ENCODE measurements around the gene CTSK. TPM values are rescaled to one million over a fixed set of nuclear protein-coding genes. Genes with fewer than 3 reads are reported as not detected.
"Not testable (repeated sequence)": the region's sequence is repeated elsewhere in the genome, so short reads cannot be mapped to it uniquely, and the experiment has no call there.

CTSK gene
- polyA plus RNA-seq, 3 donors from 2014 or later, result 1.1 TPM; not detected in 2

GRCh38 chr1:150820730-150821512 lies 12.9 kb upstream of the CTSK start:
- Mint-ChIP-seq H3K9me3 (no peaks in the 10 kb centered on the region), H3K27ac (no peak overlapping the region)
- DNase-seq, result no peak

GRCh38 chr1:150815871-150816270 lies 7.8 kb upstream of the CTSK start:
- Mint-ChIP-seq H3K27ac (no peak overlapping the region), H3K9me3 (no peaks in the 10 kb centered on the region), H3K4me3 (no peak overlapping the region), H3K36me3 (peaks cover 14 to 35% (median 27%) of the 10 kb centered on the region in 3 donors), H3K27me3 (ENCODE audit: low read depth in 3 of 3) (no peaks in the 10 kb centered on the region), H3K4me1 (no peaks in the 10 kb centered on the region)
- no peak for DNase-seq

More at GRCh38 chr1:150820730-150821512, 12.9 kb upstream of the CTSK start:
- H3K4me3 Mint-ChIP-seq, result no peak overlapping the region
- peaks cover 15 to 38% (median 28%) of the 10 kb centered on the region in 3 donors for H3K36me3 Mint-ChIP-seq
- H3K4me1 Mint-ChIP-seq, result no peaks in the 10 kb centered on the region
- no peaks in the 10 kb centered on the region for H3K27me3 Mint-ChIP-seq (ENCODE audit: low read depth in 3 of 3)

- Mint-ChIP-seq H3K4me3 (no peak overlapping the region), H3K27me3 (ENCODE audit: low read depth in 3 of 3) (peaks cover 0 to under 1% (median 0%) of the 10 kb centered on the region in 3 donors), H3K9me3 (no peaks in the 10 kb centered on the region), H3K27ac (no peak overlapping the region), H3K36me3 (peaks cover 14 to 27% (median 18%) of the 10 kb centered on the region in 3 donors), H3K4me1 (peaks cover 0 to under 1% of the 10 kb centered on the region in 2 donors)
- peak in 1 of 3 donors; percentile 5 for DNase-seq
Observed at GRCh38 chr1:150813028-150813707, 5.1 kb upstream of the CTSK start.

- H3K27ac Mint-ChIP-seq, result peak overlapping the region in 1 of 6 donors; percentile 26
- no peak for DNase-seq
- H3K27me3 Mint-ChIP-seq (ENCODE audit: low read depth in 3 of 3), result peaks cover 0 to 8% (median 1%) of the 10 kb centered on the region in 3 donors
- H3K4me1 Mint-ChIP-seq, result peaks cover 11 to 14% of the 10 kb centered on the region in 2 donors
- H3K36me3 Mint-ChIP-seq, result peaks cover 4 to 11% (median 8%) of the 10 kb centered on the region in 3 donors
- no peak overlapping the region for H3K4me3 Mint-ChIP-seq
- H3K9me3 Mint-ChIP-seq, result no peaks in the 10 kb centered on the region
Observed at GRCh38 chr1:150810958-150811659, 3.0 kb upstream of the CTSK start.

- Mint-ChIP-seq H3K27ac (peak overlapping the region in 1 of 6 donors; percentile 27), H3K27me3 (ENCODE audit: low read depth in 3 of 3) (peaks cover 0 to 8% (median 1%) of the 10 kb centered on the region in 3 donors), H3K36me3 (peaks cover 0 to 7% (median 4%) of the 10 kb centered on the region in 3 donors), H3K4me3 (no peak overlapping the region), H3K4me1 (peaks cover 11 to 14% of the 10 kb centered on the region in 2 donors), H3K9me3 (no peaks in the 10 kb centered on the region)
- DNase-seq, result no peak
Observed at GRCh38 chr1:150809651-150810050, 1.6 kb upstream of the CTSK start.

GRCh38 chr1:150808846-150809245 lies 786 bp upstream of the CTSK start:
- peaks cover 0 to 7% (median 3%) of the 10 kb centered on the region in 3 donors for H3K36me3 Mint-ChIP-seq
- no peak overlapping the region for H3K27ac Mint-ChIP-seq
- H3K27me3 Mint-ChIP-seq (ENCODE audit: low read depth in 3 of 3), result peaks cover 0 to 8% (median 1%) of the 10 kb centered on the region in 3 donors
- peaks cover 11 to 14% of the 10 kb centered on the region in 2 donors for H3K4me1 Mint-ChIP-seq
- no peak for DNase-seq
- no peaks in the 10 kb centered on the region for H3K9me3 Mint-ChIP-seq
- no peak overlapping the region for H3K4me3 Mint-ChIP-seq

GRCh38 chr1:150807249-150808023 lies 624 bp downstream of the CTSK start:
- H3K9me3 Mint-ChIP-seq, result no peaks in the 10 kb centered on the region
- peaks cover 0 to 9% (median 7%) of the 10 kb centered on the region in 3 donors for H3K36me3 Mint-ChIP-seq
- H3K4me1 Mint-ChIP-seq, result peaks cover 11 to 14% of the 10 kb centered on the region in 2 donors
- peak overlapping the region in 1 of 6 donors; percentile 60 for H3K27ac Mint-ChIP-seq
- H3K27me3 Mint-ChIP-seq (ENCODE audit: low read depth in 3 of 3), result peaks cover 0 to 8% (median 1%) of the 10 kb centered on the region in 3 donors
- no peak for DNase-seq
- H3K4me3 Mint-ChIP-seq, result no peak overlapping the region

- H3K27me3 Mint-ChIP-seq (ENCODE audit: low read depth in 3 of 3), result peaks cover 0 to 8% (median 1%) of the 10 kb centered on the region in 3 donors
- no peak overlapping the region for H3K27ac Mint-ChIP-seq
- peaks cover 2 to 9% (median 7%) of the 10 kb centered on the region in 3 donors for H3K36me3 Mint-ChIP-seq
- no peaks in the 10 kb centered on the region for H3K9me3 Mint-ChIP-seq
- no peak overlapping the region for H3K4me3 Mint-ChIP-seq
- no peak for DNase-seq
- H3K4me1 Mint-ChIP-seq, result peaks cover 11 to 14% of the 10 kb centered on the region in 2 donors
Observed at GRCh38 chr1:150805899-150806298, 2.2 kb downstream of the CTSK start.

- Mint-ChIP-seq H3K4me3 (no peak overlapping the region), H3K9me3 (no peaks in the 10 kb centered on the region), H3K27me3 (ENCODE audit: low read depth in 3 of 3) (peaks cover 0 to 8% (median 1%) of the 10 kb centered on the region in 3 donors), H3K27ac (no peak overlapping the region), H3K4me1 (peaks cover 11 to 14% of the 10 kb centered on the region in 2 donors), H3K36me3 (peaks cover 4 to 12% (median 7%) of the 10 kb centered on the region in 3 donors)
- no peak for DNase-seq
Observed at GRCh38 chr1:150804671-150805070, 3.4 kb downstream of the CTSK start.

GRCh38 chr1:150799089-150799488 lies 9.0 kb downstream of the CTSK start:
- H3K4me3 Mint-ChIP-seq, result no peak overlapping the region
- DNase-seq, result no peak
- H3K4me1 Mint-ChIP-seq, result no peaks in the 10 kb centered on the region
- no peaks in the 10 kb centered on the region for H3K27me3 Mint-ChIP-seq (ENCODE audit: low read depth in 3 of 3)
- peaks cover 18 to 35% (median 22%) of the 10 kb centered on the region in 3 donors for H3K36me3 Mint-ChIP-seq
- no peaks in the 10 kb centered on the region for H3K9me3 Mint-ChIP-seq
- H3K27ac Mint-ChIP-seq, result no peak overlapping the region

- no peak for DNase-seq
- peaks cover 18 to 33% (median 22%) of the 10 kb centered on the region in 3 donors for H3K36me3 Mint-ChIP-seq
- H3K9me3 Mint-ChIP-seq, result no peaks in the 10 kb centered on the region
- no peak overlapping the region for H3K4me3 Mint-ChIP-seq
- peaks cover 0 to 2% (median 0%) of the 10 kb centered on the region in 3 donors for H3K27me3 Mint-ChIP-seq (ENCODE audit: low read depth in 3 of 3)
- H3K4me1 Mint-ChIP-seq, result no peaks in the 10 kb centered on the region
- H3K27ac Mint-ChIP-seq, result no peak overlapping the region
Observed at GRCh38 chr1:150798525-150798924, 9.5 kb downstream of the CTSK start.

GRCh38 chr1:150796374-150796773 lies 11.7 kb downstream of the CTSK start:
- Mint-ChIP-seq H3K27me3 (ENCODE audit: low read depth in 3 of 3) (peaks cover 0 to 2% (median 0%) of the 10 kb centered on the region in 3 donors), H3K36me3 (peaks cover 14 to 30% (median 22%) of the 10 kb centered on the region in 3 donors), H3K4me1 (no peaks in the 10 kb centered on the region), H3K27ac (no peak overlapping the region), H3K4me3 (no peak overlapping the region), H3K9me3 (no peaks in the 10 kb centered on the region)
- no peak for DNase-seq

- H3K36me3 Mint-ChIP-seq, result peaks cover 10 to 25% (median 14%) of the 10 kb centered on the region in 3 donors
- not testable (repeated sequence) for DNase-seq; H3K9me3 Mint-ChIP-seq; H3K27me3 Mint-ChIP-seq (ENCODE audit: low read depth in 3 of 3); H3K27ac Mint-ChIP-seq; H3K4me1 Mint-ChIP-seq; H3K4me3 Mint-ChIP-seq
Observed at GRCh38 chr1:150793778-150794177, 14.3 kb downstream of the CTSK start.

Measured in immature natural killer cell (primary cell).